Neural cell (in vitro differentiated cells): ENCODE results near the gene DSG4. TPM values are rescaled to one million over a fixed set of nuclear protein-coding genes. Genes with fewer than 3 reads are reported as not detected.

Experiments used
- H2AFZ ChIP-seq: fragments of 200-600, 300-800 bp; sonication (generic), shearing (Covaris generic); 2 replicates; pipeline ENCODE4 v1.6.0; 2014; ENCODE audit warnings: low read depth, mild to moderate bottlenecking, antibody characterized with exemption, low read length, moderate library complexity
- H3F3A ChIP-seq: fragments of 200-600 bp; shearing (Covaris generic); 2 replicates; pipeline ENCODE4 v1.6.1; 2016; ENCODE audit warnings: mild to moderate bottlenecking, moderate library complexity, mixed read lengths, antibody characterized with exemption, low read length; ENCODE audit not compliant: insufficient read depth, poor library complexity, severe bottlenecking
- H3K27ac ChIP-seq: fragments of 200-600, 300-800 bp; sonication (generic), shearing (Covaris generic); 2 replicates; pipeline ENCODE4 v1.5.1; 2014; ENCODE audit warnings: mild to moderate bottlenecking, low read length, moderate library complexity
- H3K27me3 ChIP-seq: fragments of 300-800, 200-600 bp; sonication (generic), shearing (Covaris generic); 2 replicates; pipeline ENCODE4 v1.6.0; 2014; ENCODE audit warnings: mild to moderate bottlenecking, low read depth, low read length, moderate library complexity; ENCODE audit not compliant: insufficient read depth
- H3K36me3 ChIP-seq: fragments of 300-800, 200-600 bp; sonication (generic), shearing (Covaris generic); 2 replicates; pipeline ENCODE4 v1.5.1; 2014; ENCODE audit warnings: mild to moderate bottlenecking, antibody characterized with exemption, low read length, moderate library complexity; ENCODE audit not compliant: insufficient read depth
- H3K4me2 ChIP-seq: fragments of 300-800, 200-600 bp; sonication (generic), shearing (Covaris generic); 2 replicates; pipeline ENCODE4 v1.6.0; 2014; ENCODE audit warnings: mild to moderate bottlenecking, low read length
- H3K4me3 ChIP-seq: fragments of 300-800, 200-600 bp; sonication (generic), shearing (Covaris generic); 2 replicates; pipeline ENCODE4 v1.5.1; 2014; ENCODE audit warnings: mild to moderate bottlenecking, low read length, moderate library complexity
- H3K79me2 ChIP-seq: fragments of 200-600 bp; shearing (Covaris generic); replicated peaks from 2 replicates; pipeline ENCODE4 v1.6.0; 2014; ENCODE audit warnings: mild to moderate bottlenecking, low read length, moderate library complexity; ENCODE audit not compliant: insufficient read depth
- H3K9ac ChIP-seq: fragments of 300-800, 200-600 bp; sonication (generic), shearing (Covaris generic); 2 replicates; pipeline ENCODE4 v1.6.1; 2016; ENCODE audit warnings: mild to moderate bottlenecking, low read length, mixed read lengths
- H3K9me2 ChIP-seq: fragments of 200-600 bp; shearing (Covaris generic); 2 replicates; pipeline ENCODE4 v1.6.1; 2016; ENCODE audit warnings: mild to moderate bottlenecking, low read length, mixed read lengths; ENCODE audit not compliant: insufficient read depth
- H3K9me3 ChIP-seq: fragments of 200-600, 300-800 bp; sonication (generic), shearing (Covaris generic); 2 replicates; pipeline ENCODE4 v1.6.1; 2016; ENCODE audit warnings: mild to moderate bottlenecking, mixed run types, low read length, moderate library complexity, mixed read lengths
- H4K20me1 ChIP-seq: fragments of 200-600 bp; shearing (Covaris generic); 2 replicates; pipeline ENCODE4 v1.6.1; 2016; ENCODE audit warnings: mild to moderate bottlenecking, mixed run types; ENCODE audit not compliant: insufficient read depth
- EP300 ChIP-seq: fragments of 450-650 bp; conservative IDR thresholded peaks from 2 replicates; pipeline ENCODE4 v1.6.1; 2014; ENCODE audit warnings: antibody characterized with exemption, mild to moderate bottlenecking, moderate library complexity; ENCODE audit not compliant: poor library complexity, severe bottlenecking
- EZH2 ChIP-seq: fragments of 200-600, 300-800 bp; shearing (Covaris generic), sonication (generic); IDR thresholded peaks from 2 replicates; pipeline ENCODE4 v1.6.1; 2014; ENCODE audit warnings: antibody characterized with exemption, low read length, borderline replicate concordance, mild to moderate bottlenecking; ENCODE audit not compliant: insufficient read depth, poor library complexity, severe bottlenecking
- MXI1 ChIP-seq: fragments of 450-650 bp; conservative IDR thresholded peaks from 2 replicates; pipeline ENCODE4 v1.6.1; 2014; ENCODE audit warnings: antibody characterized with exemption, mild to moderate bottlenecking; ENCODE audit not compliant: poor library complexity, severe bottlenecking
- POLR2AphosphoS5 ChIP-seq: IDR thresholded peaks from 2 replicates; pipeline ENCODE4 v1.6.1; 2012
- RAD21 ChIP-seq: fragments of 450-650 bp; conservative IDR thresholded peaks from 2 replicates; pipeline ENCODE4 v1.6.1; 2014; ENCODE audit warnings: antibody characterized with exemption, mild to moderate bottlenecking, moderate library complexity
- REST ChIP-seq: IDR thresholded peaks from 2 replicates; pipeline ENCODE4 v1.6.1; 2012; ENCODE audit warnings: borderline replicate concordance
- SMC3 ChIP-seq: fragments of 450-650 bp; conservative IDR thresholded peaks from 2 replicates; pipeline ENCODE4 v1.6.1; 2014; ENCODE audit warnings: antibody characterized with exemption, mild to moderate bottlenecking, moderate library complexity; ENCODE audit not compliant: poor library complexity
- TAF1 ChIP-seq: IDR thresholded peaks from 2 replicates; pipeline ENCODE4 v1.6.1; 2012; ENCODE audit warnings: low read depth
- polyA plus RNA-seq: library from polyadenylated mRNA; depleted of rRNA; stranded (reverse); fragments of >200 nt; gene quantifications from 2 replicates; pipeline ENCODE4 v1.2.3, GENCODE V29; 2014
- TF ChIP-seq, protein P1 (sequence below): fragments of 450-650 bp; IDR thresholded peaks from 2 replicates; pipeline ENCODE4 v1.5.1; 2014; ENCODE audit warnings: antibody characterized with exemption, mild to moderate bottlenecking, moderate library complexity; ENCODE audit not compliant: poor library complexity, severe bottlenecking

The DSG4 gene
- polyA plus RNA-seq, 1 donor from 2014 or later: not detected

DNA sequence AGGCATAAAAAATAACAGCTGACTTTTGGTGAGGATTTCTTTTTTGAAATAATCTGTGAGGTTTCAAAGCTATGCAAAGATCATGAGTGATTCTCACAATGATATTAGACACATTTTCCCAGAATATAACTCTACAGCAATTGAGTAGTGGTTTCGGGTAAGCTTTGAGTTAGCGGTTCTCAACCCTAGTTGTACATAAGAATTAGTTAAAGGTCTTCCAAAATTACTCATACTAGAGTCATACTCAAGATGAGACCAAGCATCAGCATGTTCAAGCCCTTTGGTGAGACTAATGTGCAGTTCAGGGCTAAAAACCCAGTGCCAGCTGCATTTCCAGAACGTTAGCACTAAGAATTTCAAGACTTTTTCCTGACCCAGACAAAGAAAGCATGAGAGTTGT lies 31.1 kb downstream of the DSG4 start:
- Histone ChIP-seq H3K9me2 (no peaks in the 10 kb centered on the region), H3K9me3 (no peaks in the 10 kb centered on the region), H3K36me3 (no peaks in the 10 kb centered on the region), H3K79me2 (no peaks in the 10 kb centered on the region), H3K27ac (no peak overlapping the region), H3F3A (no peaks in the 10 kb centered on the region), H3K4me2 (no peak overlapping the region), H4K20me1 (no peaks in the 10 kb centered on the region), H3K4me3 (no peak overlapping the region), H3K27me3 (no peaks in the 10 kb centered on the region), H2AFZ (no peak overlapping the region), H3K9ac (no peak overlapping the region)
- TF ChIP-seq EP300 (no peak), POLR2AphosphoS5 (no peak), RAD21 (no peak), MXI1 (no peak), TAF1 (no peak), SMC3 (no peak), REST (no peak), EZH2 (no peak)
- TF ChIP-seq, protein P1, sequence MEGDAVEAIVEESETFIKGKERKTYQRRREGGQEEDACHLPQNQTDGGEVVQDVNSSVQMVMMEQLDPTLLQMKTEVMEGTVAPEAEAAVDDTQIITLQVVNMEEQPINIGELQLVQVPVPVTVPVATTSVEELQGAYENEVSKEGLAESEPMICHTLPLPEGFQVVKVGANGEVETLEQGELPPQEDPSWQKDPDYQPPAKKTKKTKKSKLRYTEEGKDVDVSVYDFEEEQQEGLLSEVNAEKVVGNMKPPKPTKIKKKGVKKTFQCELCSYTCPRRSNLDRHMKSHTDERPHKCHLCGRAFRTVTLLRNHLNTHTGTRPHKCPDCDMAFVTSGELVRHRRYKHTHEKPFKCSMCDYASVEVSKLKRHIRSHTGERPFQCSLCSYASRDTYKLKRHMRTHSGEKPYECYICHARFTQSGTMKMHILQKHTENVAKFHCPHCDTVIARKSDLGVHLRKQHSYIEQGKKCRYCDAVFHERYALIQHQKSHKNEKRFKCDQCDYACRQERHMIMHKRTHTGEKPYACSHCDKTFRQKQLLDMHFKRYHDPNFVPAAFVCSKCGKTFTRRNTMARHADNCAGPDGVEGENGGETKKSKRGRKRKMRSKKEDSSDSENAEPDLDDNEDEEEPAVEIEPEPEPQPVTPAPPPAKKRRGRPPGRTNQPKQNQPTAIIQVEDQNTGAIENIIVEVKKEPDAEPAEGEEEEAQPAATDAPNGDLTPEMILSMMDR: no peak

DNA sequence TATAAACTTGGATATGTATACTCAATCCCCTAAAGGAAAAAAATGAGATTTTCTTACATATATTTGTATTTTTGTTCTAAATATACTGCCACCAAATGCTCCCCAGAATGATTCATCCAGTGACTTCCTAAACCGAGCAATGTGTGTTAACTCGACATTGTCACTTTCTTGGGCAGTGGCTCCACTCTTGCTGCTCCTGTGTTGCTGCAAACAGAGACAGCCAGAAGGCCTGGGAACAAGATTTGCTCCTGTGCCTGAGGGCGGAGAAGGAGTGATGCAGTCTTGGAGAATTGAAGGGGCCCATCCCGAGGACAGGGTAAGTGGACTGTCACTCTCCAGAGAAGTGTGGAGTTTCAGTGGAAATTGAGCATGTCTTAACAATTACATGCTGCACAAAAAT lies 32.7 kb downstream of the DSG4 start:
- TF ChIP-seq EP300 (no peak), RAD21 (no peak), REST (no peak), EZH2 (no peak), MXI1 (no peak), TAF1 (no peak), SMC3 (no peak), POLR2AphosphoS5 (no peak)
- TF ChIP-seq, protein P1: no peak
- H3F3A ChIP-seq: no peaks in the 10 kb centered on the region

More for the DNA sequence above, 32.7 kb downstream of the DSG4 start:
- no peaks in the 10 kb centered on the region for H3K9me2 ChIP-seq
- H3K27ac ChIP-seq: no peak overlapping the region
- no peak overlapping the region for H2AFZ ChIP-seq
- H3K4me2 ChIP-seq: no peak overlapping the region
- H4K20me1 ChIP-seq: no peaks in the 10 kb centered on the region
- no peaks in the 10 kb centered on the region for H3K36me3 ChIP-seq
- H3K4me3 ChIP-seq: no peak overlapping the region
- H3K9ac ChIP-seq: no peak overlapping the region
- no peaks in the 10 kb centered on the region for H3K79me2 ChIP-seq
- no peaks in the 10 kb centered on the region for H3K9me3 ChIP-seq
- H3K27me3 ChIP-seq: no peaks in the 10 kb centered on the region
